HG03196 (cell line): ENCODE results near the gene PIGQ.

Source experiments
- ATAC-seq: cut with Tn5 transposase; IDR thresholded peaks from one replicate; pipeline ENCODE4 v1.9.1; 2021; ENCODE audit not compliant: unreplicated experiment

PIGQ gene

GRCh38 chr16:554640-555365 is 15.0 kb upstream of the PIGQ start:
- ATAC-seq = no peak

GRCh38 chr16:555528-556473 is 14.0 kb upstream of the PIGQ start:
- ATAC-seq = no peak

- ATAC-seq = no peak
These were observed 13.1 kb upstream of the PIGQ start for GRCh38 chr16:556474-557173.

- ATAC-seq = no peak
These were observed 12.1 kb upstream of the PIGQ start for GRCh38 chr16:557463-558297.

- no peak for ATAC-seq
These were observed 11.3 kb upstream of the PIGQ start for GRCh38 chr16:558298-559020.

DNA sequence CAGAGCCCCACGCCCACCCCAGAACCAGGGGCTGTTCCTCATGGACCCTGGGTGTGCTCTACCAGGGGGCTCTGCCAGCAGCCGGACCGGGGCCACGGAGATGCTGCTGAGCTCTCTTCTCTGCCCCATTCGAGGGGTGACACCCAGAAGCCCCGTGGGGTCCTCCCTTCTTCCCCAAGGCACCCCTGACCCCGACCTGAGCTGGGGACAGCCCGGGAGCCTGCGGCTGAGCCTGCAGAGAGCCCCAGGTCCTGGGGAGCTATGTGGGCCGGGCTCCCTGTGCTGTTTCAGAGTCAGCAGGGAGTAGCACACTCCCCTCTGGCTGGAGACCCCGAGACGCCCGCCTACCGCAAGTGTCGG is 10.8 kb upstream of the PIGQ start:
- ATAC-seq = no peak

- no peak for ATAC-seq
These were observed 10.2 kb upstream of the PIGQ start for GRCh38 chr16:559411-560203.

GRCh38 chr16:560204-560700 is 9.5 kb upstream of the PIGQ start, which contains the start of gene PRR35:
TSS of gene PRR35 (plus strand) at chr16:560394. CDS start at chr16:563295, 2,901 bp downstream.
- ATAC-seq = no peak

DNA sequence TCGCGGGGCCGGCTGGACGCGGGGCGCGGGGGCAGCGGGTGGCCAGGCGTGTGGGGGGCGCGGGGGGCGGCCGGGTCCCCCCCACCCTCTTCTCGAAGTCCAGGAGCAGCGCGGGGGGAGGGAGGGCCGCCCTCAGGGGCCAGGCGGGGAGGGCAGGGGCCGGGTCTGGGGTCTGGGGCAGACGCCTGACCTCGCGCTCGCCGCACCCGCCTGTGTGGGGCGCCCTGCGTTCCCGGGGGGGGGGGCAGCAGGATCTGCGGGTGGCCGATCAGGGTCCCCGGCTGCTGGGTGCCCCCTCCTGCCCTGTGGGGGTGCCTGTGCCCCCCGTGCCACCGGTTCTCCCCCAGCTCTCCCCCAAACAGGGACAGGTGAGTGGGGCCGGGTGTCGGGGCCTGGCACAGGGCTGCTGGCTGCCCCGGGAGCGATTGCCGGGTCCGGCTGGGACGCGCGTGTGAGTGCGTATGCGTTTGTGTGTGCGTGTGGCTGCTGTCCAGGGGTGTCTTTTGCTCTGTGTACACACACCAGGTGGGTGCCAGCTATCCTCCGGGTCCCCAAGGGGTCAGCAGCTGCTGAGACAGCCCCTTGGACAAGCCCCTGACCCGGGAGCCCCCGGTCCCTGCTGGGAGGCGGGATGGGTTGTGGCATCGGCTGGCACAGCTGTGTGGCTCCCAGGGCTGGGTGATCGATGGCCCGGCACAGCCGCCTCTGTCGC is 8.9 kb upstream of the PIGQ start:
- no peak for ATAC-seq

- no peak for ATAC-seq
These were observed 8.4 kb upstream of the PIGQ start for GRCh38 chr16:561413-561794.

GRCh38 chr16:561957-562938 is 7.5 kb upstream of the PIGQ start:
- no peak for ATAC-seq

- ATAC-seq = no peak
These were observed 6.6 kb upstream of the PIGQ start for GRCh38 chr16:563072-563644.

- no peak for ATAC-seq
These were observed 4.9 kb upstream of the PIGQ start for GRCh38 chr16:564690-565418.

DNA sequence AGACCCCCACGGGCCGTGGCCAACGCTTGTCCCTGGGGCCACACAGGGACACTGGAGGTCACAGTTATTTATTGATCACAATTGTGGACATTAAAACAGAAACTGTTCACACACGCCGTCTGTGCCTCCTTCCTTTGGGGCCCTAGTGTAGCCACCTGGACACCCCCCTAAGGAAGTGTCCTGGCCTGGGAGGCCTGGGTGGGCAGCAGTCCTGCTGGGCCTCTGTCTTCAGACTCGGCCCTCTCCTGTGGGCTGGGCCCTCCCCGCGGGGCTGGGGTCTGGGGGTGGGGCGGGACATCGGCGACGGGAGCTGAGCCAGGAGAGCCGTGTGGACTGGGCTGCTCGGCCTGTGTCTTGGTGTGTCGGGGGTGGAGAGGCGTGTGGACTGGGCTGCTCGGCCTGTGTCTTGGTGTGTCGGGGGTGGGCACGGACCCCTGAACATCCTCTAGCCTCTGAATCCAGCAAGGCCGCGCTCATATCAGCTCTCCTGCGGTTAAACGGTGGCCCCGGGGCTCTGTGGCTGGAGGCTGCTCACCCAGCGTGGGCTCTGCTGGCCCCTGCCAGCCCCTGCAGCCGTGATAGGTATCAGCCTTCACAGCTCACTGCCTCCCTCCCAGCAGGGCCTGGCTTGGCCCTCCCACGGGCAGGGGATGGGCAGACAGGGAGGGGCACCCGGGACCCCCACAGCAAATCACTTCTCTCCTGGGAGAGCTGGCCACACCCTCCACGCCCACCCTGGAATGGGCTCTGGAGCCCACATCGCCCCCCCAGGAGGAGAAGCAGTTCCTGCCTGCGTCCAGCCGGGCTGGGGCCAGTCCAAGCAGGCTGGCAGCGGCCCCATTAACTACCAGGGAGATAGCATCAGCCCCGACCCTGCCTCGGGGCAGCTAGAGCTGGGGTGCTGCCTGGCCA is 4.1 kb upstream of the PIGQ start:
- no peak for ATAC-seq
